HepG2 (cell line): ENCODE measurements around the gene NGFR.

Experiments used
- BRD4 ChIP-seq: sonication (generic); formaldehyde crosslinking; IDR thresholded peaks from 2 replicates; pipeline ENCODE4 v1.4.0; 2020; ENCODE audit warnings: missing genetic modification reagents
- CHD4 ChIP-seq: fragments of 200-600 bp; sonication (generic); IDR thresholded peaks from 2 replicates; pipeline ENCODE4 v1.7.0; 2017; ENCODE audit warnings: mild to moderate bottlenecking, low read length, borderline replicate concordance
- FOSL2 ChIP-seq: sonication (generic); formaldehyde crosslinking; IDR thresholded peaks from 2 replicates; pipeline ENCODE4 v1.4.0; 2020; ENCODE audit warnings: missing genetic modification reagents
- JUN ChIP-seq: sonication (generic); formaldehyde crosslinking; IDR thresholded peaks from 2 replicates; pipeline ENCODE4 v1.4.0; 2020; ENCODE audit warnings: mild to moderate bottlenecking, missing genetic modification reagents
- TMF1 ChIP-seq: sonication (generic); formaldehyde crosslinking; IDR thresholded peaks from 2 replicates; pipeline ENCODE4 v1.8.1; 2022; ENCODE audit warnings: low read depth, missing genetic modification reagents
- TOE1 ChIP-seq: sonication (generic); formaldehyde crosslinking; IDR thresholded peaks from 2 replicates; pipeline ENCODE4 v1.4.0; 2020; ENCODE audit warnings: mild to moderate bottlenecking, missing genetic modification reagents
- ZNF609 ChIP-seq: sonication (generic); formaldehyde crosslinking; IDR thresholded peaks from 2 replicates; pipeline ENCODE4 v1.4.0; 2020; ENCODE audit warnings: mild to moderate bottlenecking, missing genetic modification reagents, borderline replicate concordance
- TF ChIP-seq, protein P1 (sequence below): sonication (generic); formaldehyde crosslinking; IDR thresholded peaks from 2 replicates; pipeline ENCODE4 v1.4.0; 2020; ENCODE audit warnings: missing genetic modification reagents
- TF ChIP-seq, protein P2 (sequence below): sonication (generic); formaldehyde crosslinking; IDR thresholded peaks from 2 replicates; pipeline ENCODE4 v1.5.0; 2020; ENCODE audit warnings: mild to moderate bottlenecking, missing genetic modification reagents, moderate library complexity
- TF ChIP-seq, protein P3 (sequence below): sonication (generic); formaldehyde crosslinking; IDR thresholded peaks from 2 replicates; pipeline ENCODE4 v1.8.1; 2023; ENCODE audit warnings: mild to moderate bottlenecking, inconsistent platforms, moderate library complexity, missing genetic modification reagents, borderline replicate concordance
- TF ChIP-seq, protein P4 (sequence below): sonication (generic); formaldehyde crosslinking; IDR thresholded peaks from 2 replicates; pipeline ENCODE4 v1.5.0; 2020; ENCODE audit warnings: mild to moderate bottlenecking, missing genetic modification reagents, borderline replicate concordance

DNA sequence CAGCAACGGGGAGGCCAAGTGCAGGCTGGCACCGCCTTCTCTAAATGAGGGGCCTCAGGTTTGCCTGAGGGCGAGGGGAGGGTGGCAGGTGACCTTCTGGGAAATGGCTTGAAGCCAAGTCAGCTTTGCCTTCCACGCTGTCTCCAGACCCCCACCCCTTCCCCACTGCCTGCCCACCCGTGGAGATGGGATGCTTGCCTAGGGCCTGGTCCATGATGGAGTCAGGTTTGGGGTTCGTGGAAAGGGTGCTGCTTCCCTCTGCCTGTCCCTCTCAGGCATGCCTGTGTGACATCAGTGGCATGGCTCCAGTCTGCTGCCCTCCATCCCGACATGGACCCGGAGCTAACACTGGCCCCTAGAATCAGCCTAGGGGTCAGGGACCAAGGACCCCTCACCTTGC lies 18.5 kb downstream of the NGFR start:
- TF ChIP-seq JUN (CRISPR knock-in tag) (no peak), ZNF609 (CRISPR knock-in tag) (no peak), BRD4 (CRISPR knock-in tag) (no peak), TOE1 (no peak), TMF1 (CRISPR knock-in tag) (no peak), FOSL2 (CRISPR knock-in tag) (no peak), CHD4 (no peak)
- TF ChIP-seq, protein P1, sequence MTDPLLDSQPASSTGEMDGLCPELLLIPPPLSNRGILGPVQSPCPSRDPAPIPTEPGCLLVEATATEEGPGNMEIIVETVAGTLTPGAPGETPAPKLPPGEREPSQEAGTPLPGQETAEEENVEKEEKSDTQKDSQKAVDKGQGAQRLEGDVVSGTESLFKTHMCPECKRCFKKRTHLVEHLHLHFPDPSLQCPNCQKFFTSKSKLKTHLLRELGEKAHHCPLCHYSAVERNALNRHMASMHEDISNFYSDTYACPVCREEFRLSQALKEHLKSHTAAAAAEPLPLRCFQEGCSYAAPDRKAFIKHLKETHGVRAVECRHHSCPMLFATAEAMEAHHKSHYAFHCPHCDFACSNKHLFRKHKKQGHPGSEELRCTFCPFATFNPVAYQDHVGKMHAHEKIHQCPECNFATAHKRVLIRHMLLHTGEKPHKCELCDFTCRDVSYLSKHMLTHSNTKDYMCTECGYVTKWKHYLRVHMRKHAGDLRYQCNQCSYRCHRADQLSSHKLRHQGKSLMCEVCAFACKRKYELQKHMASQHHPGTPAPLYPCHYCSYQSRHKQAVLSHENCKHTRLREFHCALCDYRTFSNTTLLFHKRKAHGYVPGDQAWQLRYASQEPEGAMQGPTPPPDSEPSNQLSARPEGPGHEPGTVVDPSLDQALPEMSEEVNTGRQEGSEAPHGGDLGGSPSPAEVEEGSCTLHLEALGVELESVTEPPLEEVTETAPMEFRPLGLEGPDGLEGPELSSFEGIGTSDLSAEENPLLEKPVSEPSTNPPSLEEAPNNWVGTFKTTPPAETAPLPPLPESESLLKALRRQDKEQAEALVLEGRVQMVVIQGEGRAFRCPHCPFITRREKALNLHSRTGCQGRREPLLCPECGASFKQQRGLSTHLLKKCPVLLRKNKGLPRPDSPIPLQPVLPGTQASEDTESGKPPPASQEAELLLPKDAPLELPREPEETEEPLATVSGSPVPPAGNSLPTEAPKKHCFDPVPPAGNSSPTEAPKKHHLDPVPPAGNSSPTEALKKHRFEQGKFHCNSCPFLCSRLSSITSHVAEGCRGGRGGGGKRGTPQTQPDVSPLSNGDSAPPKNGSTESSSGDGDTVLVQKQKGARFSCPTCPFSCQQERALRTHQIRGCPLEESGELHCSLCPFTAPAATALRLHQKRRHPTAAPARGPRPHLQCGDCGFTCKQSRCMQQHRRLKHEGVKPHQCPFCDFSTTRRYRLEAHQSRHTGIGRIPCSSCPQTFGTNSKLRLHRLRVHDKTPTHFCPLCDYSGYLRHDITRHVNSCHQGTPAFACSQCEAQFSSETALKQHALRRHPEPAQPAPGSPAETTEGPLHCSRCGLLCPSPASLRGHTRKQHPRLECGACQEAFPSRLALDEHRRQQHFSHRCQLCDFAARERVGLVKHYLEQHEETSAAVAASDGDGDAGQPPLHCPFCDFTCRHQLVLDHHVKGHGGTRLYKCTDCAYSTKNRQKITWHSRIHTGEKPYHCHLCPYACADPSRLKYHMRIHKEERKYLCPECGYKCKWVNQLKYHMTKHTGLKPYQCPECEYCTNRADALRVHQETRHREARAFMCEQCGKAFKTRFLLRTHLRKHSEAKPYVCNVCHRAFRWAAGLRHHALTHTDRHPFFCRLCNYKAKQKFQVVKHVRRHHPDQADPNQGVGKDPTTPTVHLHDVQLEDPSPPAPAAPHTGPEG (CRISPR knock-in tag): no peak
- TF ChIP-seq, protein P2, sequence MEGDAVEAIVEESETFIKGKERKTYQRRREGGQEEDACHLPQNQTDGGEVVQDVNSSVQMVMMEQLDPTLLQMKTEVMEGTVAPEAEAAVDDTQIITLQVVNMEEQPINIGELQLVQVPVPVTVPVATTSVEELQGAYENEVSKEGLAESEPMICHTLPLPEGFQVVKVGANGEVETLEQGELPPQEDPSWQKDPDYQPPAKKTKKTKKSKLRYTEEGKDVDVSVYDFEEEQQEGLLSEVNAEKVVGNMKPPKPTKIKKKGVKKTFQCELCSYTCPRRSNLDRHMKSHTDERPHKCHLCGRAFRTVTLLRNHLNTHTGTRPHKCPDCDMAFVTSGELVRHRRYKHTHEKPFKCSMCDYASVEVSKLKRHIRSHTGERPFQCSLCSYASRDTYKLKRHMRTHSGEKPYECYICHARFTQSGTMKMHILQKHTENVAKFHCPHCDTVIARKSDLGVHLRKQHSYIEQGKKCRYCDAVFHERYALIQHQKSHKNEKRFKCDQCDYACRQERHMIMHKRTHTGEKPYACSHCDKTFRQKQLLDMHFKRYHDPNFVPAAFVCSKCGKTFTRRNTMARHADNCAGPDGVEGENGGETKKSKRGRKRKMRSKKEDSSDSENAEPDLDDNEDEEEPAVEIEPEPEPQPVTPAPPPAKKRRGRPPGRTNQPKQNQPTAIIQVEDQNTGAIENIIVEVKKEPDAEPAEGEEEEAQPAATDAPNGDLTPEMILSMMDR (CRISPR knock-in tag): no peak
- TF ChIP-seq, protein P3, sequence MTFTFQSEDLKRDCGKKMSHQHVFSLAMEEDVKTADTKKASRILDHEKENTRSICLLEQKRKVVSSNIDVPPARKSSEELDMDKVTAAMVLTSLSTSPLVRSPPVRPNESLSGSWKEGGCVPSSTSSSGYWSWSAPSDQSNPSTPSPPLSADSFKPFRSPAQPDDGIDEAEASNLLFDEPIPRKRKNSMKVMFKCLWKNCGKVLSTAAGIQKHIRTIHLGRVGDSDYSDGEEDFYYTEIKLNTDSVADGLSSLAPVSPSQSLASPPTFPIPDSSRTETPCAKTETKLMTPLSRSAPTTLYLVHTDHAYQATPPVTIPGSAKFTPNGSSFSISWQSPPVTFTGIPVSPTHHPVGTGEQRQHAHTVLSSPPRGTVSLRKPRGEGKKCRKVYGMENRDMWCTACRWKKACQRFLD (CRISPR knock-in tag): no peak
- TF ChIP-seq, protein P4, sequence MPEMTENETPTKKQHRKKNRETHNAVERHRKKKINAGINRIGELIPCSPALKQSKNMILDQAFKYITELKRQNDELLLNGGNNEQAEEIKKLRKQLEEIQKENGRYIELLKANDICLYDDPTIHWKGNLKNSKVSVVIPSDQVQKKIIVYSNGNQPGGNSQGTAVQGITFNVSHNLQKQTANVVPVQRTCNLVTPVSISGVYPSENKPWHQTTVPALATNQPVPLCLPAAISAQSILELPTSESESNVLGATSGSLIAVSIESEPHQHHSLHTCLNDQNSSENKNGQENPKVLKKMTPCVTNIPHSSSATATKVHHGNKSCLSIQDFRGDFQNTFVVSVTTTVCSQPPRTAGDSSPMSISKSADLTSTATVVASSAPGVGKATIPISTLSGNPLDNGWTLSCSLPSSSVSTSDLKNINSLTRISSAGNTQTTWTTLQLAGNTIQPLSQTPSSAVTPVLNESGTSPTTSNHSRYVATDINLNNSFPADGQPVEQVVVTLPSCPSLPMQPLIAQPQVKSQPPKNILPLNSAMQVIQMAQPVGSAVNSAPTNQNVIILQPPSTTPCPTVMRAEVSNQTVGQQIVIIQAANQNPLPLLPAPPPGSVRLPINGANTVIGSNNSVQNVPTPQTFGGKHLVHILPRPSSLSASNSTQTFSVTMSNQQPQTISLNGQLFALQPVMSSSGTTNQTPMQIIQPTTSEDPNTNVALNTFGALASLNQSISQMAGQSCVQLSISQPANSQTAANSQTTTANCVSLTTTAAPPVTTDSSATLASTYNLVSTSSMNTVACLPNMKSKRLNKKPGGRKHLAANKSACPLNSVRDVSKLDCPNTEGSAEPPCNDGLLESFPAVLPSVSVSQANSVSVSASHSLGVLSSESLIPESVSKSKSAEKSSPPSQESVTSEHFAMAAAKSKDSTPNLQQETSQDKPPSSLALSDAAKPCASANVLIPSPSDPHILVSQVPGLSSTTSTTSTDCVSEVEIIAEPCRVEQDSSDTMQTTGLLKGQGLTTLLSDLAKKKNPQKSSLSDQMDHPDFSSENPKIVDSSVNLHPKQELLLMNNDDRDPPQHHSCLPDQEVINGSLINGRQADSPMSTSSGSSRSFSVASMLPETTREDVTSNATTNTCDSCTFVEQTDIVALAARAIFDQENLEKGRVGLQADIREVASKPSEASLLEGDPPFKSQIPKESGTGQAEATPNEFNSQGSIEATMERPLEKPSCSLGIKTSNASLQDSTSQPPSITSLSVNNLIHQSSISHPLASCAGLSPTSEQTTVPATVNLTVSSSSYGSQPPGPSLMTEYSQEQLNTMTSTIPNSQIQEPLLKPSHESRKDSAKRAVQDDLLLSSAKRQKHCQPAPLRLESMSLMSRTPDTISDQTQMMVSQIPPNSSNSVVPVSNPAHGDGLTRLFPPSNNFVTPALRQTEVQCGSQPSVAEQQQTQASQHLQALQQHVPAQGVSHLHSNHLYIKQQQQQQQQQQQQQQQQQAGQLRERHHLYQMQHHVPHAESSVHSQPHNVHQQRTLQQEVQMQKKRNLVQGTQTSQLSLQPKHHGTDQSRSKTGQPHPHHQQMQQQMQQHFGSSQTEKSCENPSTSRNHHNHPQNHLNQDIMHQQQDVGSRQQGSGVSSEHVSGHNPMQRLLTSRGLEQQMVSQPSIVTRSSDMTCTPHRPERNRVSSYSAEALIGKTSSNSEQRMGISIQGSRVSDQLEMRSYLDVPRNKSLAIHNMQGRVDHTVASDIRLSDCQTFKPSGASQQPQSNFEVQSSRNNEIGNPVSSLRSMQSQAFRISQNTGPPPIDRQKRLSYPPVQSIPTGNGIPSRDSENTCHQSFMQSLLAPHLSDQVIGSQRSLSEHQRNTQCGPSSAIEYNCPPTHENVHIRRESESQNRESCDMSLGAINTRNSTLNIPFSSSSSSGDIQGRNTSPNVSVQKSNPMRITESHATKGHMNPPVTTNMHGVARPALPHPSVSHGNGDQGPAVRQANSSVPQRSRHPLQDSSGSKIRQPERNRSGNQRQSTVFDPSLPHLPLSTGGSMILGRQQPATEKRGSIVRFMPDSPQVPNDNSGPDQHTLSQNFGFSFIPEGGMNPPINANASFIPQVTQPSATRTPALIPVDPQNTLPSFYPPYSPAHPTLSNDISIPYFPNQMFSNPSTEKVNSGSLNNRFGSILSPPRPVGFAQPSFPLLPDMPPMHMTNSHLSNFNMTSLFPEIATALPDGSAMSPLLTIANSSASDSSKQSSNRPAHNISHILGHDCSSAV (CRISPR knock-in tag): no peak
